GM19468 (cell line): ENCODE measurements around the gene MGAT1.
"Not testable (repeated sequence)": the region's sequence is repeated elsewhere in the genome, so short reads cannot be mapped to it uniquely, and the experiment has no call there.

Experiments
- ATAC-seq: cut with Tn5 transposase; IDR thresholded peaks from one replicate; pipeline ENCODE4 v1.9.1; 2021; ENCODE audit warnings: mild to moderate bottlenecking, moderate library complexity, moderate number of reproducible peaks; ENCODE audit not compliant: unreplicated experiment; ENCODE audit errors: extremely low read depth

Gene MGAT1

DNA sequence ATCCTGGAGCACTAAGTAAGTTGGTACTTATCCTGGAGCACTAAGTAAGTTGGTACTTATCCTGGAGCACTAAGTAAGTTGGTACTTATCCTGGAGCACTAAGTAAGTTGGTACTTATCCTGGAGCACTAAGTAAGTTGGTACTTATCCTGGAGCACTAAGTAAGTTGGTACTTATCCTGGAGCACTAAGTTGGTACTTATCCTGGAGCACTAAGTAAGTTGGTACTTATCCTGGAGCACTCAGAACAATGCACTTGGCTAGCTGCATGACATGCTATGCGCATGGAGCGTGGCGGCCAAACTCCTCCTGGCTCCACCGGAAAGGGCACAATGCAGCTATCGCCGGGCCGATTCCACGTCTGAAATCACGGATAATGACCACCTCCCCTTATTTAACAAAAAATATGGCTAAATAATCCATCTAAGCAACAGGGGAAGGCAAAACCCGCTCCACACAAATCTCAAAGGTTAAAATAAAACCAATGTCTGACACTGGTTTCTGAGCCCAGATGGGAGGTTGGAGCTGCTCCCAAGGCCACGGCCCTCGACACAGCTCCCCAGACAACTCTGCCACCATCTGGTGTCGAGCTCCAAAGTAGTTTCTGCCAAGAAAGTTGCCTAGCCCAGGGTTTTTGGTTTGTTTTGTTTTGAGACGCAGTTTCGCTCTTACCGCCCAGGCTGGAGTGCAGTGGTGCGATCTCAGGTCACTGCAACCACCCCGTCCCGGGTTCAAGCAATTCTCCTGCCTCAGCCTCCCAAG is 13.8 kb downstream of the MGAT1 start:
- ATAC-seq = not testable (repeated sequence)

DNA sequence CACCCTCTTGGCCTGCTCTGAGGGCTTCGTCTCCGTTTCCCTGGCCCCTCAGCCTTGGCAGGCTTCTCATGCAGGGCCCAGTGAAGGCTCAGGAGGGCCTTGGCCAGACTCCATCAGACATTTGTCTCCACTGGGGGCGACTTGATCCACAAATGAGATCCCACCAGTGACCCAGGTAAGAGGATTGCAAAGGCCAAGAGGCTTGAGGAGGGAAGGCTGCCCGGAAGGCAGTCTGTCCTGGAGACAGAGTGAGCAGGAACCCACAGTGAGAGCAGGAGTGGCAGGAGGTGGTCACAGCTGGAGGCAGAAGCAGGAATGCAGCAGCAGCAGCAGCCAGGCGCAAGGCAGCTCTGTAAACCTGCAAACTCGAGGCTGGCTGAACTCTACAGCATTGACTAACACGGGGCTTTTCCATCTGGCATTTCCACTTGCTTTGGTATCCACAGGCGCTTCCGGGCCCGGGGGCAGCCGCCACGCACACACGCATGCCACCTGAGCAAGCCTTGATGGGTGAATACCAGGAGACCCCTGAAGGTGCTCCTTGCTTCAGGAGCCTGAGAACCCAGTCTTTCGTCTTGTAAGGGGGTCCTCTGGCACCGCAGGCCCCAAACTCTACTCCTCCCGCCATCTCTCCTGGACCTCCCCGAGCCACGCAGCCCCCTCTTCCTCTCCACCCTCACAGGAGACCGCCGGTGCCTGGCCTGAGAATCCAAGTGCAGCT is 14.7 kb downstream of the MGAT1 start:
- ATAC-seq = no peak

DNA sequence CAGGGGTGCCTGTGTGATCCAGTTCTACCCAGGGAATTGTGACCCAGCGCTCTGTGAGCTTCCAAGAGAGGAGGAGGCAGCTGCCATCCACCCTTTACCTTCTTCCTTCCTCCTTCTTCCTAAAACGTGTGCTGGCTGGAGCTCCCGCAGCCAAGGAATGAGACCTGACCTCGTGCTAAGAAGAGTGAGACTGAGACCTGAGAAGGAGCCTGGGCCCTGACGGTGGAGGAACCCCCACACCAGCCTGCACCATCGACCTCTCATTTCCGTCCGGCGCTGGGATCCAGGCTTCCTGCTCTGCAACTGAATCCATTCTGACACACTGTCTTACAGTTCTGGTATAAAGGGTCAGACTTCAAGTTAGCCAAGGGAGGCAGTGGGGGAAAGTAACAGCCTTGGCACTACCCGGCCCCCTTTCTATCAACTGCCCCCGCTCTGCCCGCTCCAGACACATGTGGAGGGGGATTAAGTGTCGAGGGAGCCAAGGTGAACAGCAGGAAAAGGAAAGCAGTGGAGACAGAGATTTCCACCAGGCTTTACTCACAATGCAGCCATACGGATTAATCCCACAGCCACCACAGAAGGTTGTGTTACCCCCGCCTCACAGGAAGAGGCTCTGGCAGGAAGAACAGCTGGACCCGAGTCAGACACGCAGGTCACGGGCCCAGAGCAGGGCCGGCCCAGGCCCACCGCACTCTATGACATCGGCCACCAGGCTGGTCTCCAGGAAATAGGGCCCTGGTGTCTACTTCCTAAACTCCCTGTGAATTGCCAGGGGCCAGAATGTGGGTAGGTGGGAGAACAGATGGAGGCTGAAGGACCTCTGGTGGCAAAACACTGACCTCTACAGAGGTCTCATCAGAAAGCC is 15.8 kb downstream of the MGAT1 start:
- ATAC-seq = no peak

DNA sequence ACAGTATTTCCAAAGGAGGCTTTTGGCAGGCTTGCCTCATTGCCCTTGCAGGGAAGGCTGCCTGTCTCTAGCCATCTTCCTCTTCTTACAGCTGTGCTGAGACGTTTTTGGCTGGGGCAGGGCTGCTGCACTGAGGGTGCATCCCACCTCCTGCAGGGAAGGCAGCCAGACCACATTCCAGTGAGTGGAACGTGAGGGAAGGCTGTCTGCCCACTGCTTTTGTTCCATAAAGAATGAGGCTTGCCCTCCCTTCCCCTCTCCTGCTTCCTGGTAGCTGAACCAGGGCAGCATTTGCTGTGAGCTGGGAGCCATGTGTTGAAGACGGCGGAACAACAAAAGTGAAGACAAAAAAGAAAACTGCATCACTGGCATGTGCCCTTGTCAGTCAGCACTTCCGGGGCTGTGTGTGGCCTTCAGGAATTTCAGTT is 16.8 kb downstream of the MGAT1 start:
- ATAC-seq = no peak

- ATAC-seq = no peak
Measured at GRCh38 chr5:180785121-180785781, 17.4 kb downstream of the MGAT1 start.

DNA sequence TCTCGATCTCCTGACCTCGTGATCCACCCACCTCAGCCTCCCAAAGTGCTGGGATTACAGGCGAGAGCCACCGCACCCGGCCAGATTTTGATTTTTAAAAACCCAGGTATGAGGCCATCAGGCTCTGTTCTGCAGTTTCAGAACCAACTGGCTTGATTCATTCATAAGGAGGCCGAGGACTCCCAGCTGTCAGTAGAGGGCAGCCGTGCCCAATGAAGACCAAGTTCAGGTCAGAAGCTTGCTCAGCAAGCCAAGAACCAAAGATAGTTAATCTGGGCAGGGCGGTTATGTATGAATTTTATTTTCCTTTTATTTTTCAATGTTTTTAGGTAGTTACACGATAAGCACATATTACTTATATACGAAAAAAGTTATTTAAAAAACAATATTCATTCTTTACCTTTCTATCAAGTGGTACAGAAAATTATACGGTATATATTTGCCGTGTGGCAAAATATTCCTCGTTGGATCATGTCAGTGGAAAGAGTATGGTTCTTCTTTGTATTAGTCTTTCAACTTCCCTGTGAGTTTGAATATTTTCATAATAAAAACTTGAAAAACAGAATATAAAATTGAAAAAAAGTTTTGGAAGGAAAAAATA is 18.0 kb downstream of the MGAT1 start:
- peak; percentile 46 for ATAC-seq

- no peak for ATAC-seq
Measured at GRCh38 chr5:180783340-180784052, 19.1 kb downstream of the MGAT1 start.

DNA sequence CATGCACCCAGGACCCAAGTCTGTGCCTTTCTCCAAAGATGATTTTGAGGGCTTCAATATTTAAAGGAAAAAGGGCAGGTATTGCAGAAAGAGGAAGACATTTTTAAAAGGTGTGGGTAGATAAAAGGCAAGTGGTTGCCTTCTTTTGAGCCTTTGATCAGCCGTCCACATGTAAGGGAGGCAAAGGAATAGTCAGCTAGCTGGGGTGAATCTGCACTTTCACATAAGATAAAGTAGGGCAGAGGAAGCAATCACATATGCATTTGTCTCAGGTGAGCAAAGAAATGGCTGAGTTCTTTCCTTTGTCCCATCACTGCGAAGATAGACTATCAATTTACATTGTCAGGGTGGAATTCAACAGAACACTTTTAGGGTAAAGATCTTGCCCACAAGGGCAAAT is 19.9 kb downstream of the MGAT1 start:
- ATAC-seq = no peak

- not testable (repeated sequence) for ATAC-seq
Measured at GRCh38 chr5:180781900-180782326, 20.7 kb downstream of the MGAT1 start.

GRCh38 chr5:180779985-180780610 is 22.5 kb downstream of the MGAT1 start:
- no peak for ATAC-seq

GRCh38 chr5:180777475-180777874 is 25.1 kb downstream of the MGAT1 start:
- ATAC-seq = no peak

DNA sequence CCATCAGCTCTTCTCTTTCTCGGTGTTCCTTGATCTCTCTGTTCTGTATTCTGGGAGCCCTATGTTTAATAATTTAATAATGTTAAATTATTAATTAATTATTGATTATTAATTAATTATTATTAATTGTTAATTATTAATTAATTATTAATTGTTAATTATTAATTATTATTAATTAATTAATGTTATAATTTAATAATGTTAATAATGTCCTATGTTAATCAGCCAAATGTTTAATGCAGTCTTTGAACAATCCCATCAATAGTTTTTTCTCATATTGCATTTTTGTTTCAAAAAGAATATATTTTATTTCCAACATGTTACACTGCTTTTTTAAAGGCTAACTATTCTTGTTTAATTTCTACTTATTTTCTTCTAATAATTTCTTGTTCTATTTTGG is 26.2 kb downstream of the MGAT1 start:
- ATAC-seq = no peak

DNA sequence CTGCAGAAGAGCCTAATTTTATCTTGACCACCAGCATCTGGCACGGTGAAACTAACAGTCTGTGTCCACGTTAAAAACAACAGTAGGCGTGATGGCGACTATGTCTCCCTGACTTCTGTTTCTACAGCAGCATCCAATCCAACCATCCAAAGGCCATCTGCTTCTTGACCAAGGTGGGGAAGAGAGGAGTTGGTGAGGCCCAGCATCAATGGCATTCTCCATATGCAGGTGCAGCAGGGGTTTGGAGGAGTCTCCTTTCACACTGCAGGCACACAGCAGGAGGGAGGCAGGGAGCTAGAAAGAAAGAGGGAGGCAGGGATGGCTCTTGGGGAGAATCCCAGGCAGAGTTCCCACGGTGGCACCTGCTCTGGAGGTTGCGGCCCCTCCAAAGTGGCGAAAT is 27.0 kb downstream of the MGAT1 start:
- ATAC-seq = no peak

DNA sequence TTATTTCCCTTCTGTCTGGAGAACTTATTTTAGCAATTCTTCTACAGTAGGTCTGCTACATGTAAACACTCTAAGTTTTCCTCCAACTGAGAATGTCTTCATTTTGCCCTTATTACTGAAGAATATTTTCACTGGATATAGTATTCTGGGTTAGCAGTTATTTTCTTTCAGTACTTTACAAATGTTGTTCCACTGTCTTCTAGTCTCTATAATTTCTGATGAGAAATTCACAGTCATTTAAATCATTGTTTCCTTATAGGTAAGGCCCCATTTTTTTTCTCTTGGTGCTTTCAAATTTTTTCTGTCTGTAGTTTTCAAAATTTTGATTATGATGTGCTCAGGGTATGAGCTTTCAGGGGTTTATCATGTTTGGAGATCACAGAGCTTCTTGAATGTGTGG is 30.8 kb downstream of the MGAT1 start:
- no peak for ATAC-seq

- no peak for ATAC-seq
Measured at GRCh38 chr5:180769821-180770220, 32.8 kb downstream of the MGAT1 start.

DNA sequence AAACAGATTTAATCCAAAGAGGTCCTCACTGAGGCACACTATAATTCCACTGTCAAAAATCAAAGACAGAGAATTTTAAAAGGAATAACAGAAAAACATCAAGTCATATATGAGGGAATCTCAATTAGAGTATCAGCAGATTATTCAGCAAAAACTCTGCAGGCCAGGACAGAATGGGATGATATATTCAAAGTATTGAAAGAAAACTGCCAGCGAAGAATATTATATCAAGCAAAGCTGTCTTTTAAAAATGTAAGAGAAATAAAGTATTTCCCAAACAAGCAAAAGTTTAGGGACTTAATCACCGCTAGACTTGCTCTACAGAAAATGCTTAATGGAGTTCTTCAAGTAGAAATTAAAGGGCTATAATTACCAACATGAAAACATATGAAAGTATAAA is 47.0 kb downstream of the MGAT1 start:
- no peak for ATAC-seq

DNA sequence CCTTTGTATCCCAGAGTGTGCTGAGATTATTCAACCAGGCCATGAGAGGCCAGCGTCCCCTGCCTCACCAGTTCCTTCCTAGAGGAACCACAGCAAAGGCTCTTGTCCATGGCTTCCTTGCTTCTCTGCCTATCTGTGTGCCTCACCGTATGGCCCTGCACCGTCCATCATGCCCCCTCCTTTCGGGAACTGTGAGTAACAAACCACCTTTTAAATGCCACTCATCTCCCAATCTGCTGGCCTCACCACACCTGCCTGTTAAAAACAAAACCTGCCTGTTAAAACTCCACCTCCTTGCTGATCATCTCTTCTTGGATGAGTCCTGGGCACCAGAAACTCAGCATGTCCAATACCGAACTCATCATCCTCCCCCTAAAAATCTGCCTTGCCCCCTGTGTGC is 58.4 kb downstream of the MGAT1 start:
- no peak for ATAC-seq

DNA sequence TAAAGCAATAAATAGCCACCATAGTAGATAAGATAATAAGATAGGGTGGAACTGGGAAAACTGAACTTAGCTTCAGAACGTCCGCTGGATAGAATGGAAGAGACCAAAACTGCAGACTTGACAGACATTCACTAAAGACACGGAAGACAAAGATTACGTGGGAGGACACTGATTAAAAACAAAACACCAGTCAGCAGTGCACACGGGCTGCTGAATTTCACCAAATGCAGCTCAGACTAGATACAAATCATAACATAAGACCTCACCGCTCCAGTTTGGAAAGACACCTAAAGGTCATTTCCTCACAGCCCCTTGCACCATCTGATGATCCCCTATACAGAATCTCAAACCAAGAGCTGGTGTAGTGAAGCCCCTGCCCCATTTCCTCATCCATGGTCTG is 59.9 kb downstream of the MGAT1 start:
- no peak for ATAC-seq

- ATAC-seq = not testable (repeated sequence)
Measured at GRCh38 chr5:180740953-180741352, 61.7 kb downstream of the MGAT1 start.
